ENCODE results near the gene FBLN1.

The FBLN1 gene

GRCh38 chr22:45640291-45640940 is 137.7 kb downstream of the FBLN1 start:
- Histone ChIP-seq H3K27ac (ENCODE audit: low read depth in 2 of 2, low read length in 2 of 2) (no peak overlapping the region), H3K4me3 (ENCODE audit: low read length in 2 of 2) (no peak overlapping the region), H3K4me1 (ENCODE audit: control insufficient read depth in 2 of 2, insufficient read depth in 2 of 2, low read length in 2 of 2) (peaks cover 6% of the 10 kb centered on the region in 2 donors), H3K9me3 (ENCODE audit: control insufficient read depth in 2 of 2, low read length in 2 of 2) (no peaks in the 10 kb centered on the region), H3K36me3 (ENCODE audit: control insufficient read depth in 2 of 2, insufficient read depth in 2 of 2, low read length in 2 of 2) (no peaks in the 10 kb centered on the region), H3K27me3 (ENCODE audit: control insufficient read depth in 2 of 2, insufficient read depth in 2 of 2, low read length in 2 of 2) (peaks cover 5 to 6% of the 10 kb centered on the region in 2 donors), H3K9ac (ENCODE audit: low read depth in 1 of 2, low read length in 2 of 2) (no peak overlapping the region)

DNA sequence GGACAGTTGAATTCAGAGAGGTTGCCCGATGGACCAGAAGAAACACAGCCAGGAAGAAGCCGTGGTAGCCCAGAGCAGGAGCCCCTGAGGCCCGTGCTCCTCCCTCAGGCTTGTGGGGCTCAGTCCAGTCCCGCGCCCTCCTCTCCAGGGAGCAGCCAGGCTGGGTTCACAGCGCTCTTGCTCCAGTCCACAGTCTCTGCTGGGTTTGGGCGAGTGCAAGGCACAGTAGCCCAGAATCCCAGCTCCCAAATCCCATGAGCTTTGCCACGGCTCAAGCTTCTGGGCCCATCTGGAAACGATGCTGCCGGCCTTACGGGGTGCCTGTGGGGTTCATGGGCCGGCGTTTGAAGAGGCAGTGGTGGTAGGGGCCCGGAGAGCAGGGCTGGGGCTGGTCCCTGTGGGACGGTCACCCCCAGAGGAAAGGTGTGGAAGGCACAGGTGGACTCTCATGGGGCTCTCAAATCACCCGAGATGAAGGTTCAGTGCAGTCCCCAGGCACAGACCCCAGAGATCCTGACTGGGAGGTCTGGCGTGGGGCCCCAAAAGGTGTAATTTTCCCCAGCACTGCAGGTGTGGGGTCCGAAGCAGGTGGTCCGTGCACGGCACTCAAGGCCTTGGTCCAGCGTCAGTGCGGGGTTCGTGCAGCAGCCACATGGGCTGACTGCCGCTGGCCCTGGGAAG is 138.4 kb downstream of the FBLN1 start:
- Histone ChIP-seq H3K4me3 (ENCODE audit: low read length in 2 of 2) (no peak overlapping the region), H3K9ac (ENCODE audit: low read depth in 1 of 2, low read length in 2 of 2) (no peak overlapping the region), H3K27me3 (ENCODE audit: control insufficient read depth in 2 of 2, insufficient read depth in 2 of 2, low read length in 2 of 2) (peaks cover 7 to 8% of the 10 kb centered on the region in 2 donors), H3K36me3 (ENCODE audit: control insufficient read depth in 2 of 2, insufficient read depth in 2 of 2, low read length in 2 of 2) (no peaks in the 10 kb centered on the region), H3K4me1 (ENCODE audit: control insufficient read depth in 2 of 2, insufficient read depth in 2 of 2, low read length in 2 of 2) (peaks cover 6 to 8% of the 10 kb centered on the region in 2 donors), H3K9me3 (ENCODE audit: control insufficient read depth in 2 of 2, low read length in 2 of 2) (no peaks in the 10 kb centered on the region), H3K27ac (ENCODE audit: low read depth in 2 of 2, low read length in 2 of 2) (no peak overlapping the region)

- Histone ChIP-seq H3K9me3 (ENCODE audit: control insufficient read depth in 2 of 2, low read length in 2 of 2) (no peaks in the 10 kb centered on the region), H3K4me1 (ENCODE audit: control insufficient read depth in 2 of 2, insufficient read depth in 2 of 2, low read length in 2 of 2) (peaks cover 6 to 8% of the 10 kb centered on the region in 2 donors), H3K4me3 (ENCODE audit: low read length in 2 of 2) (no peak overlapping the region), H3K27me3 (ENCODE audit: control insufficient read depth in 2 of 2, insufficient read depth in 2 of 2, low read length in 2 of 2) (peaks cover 7 to 9% of the 10 kb centered on the region in 2 donors), H3K27ac (ENCODE audit: low read depth in 2 of 2, low read length in 2 of 2) (no peak overlapping the region), H3K9ac (ENCODE audit: low read depth in 1 of 2, low read length in 2 of 2) (no peak overlapping the region), H3K36me3 (ENCODE audit: control insufficient read depth in 2 of 2, insufficient read depth in 2 of 2, low read length in 2 of 2) (no peaks in the 10 kb centered on the region)
Observed at GRCh38 chr22:45642986-45643385, 140.3 kb downstream of the FBLN1 start.

GRCh38 chr22:45644714-45645113 is 142.0 kb downstream of the FBLN1 start:
- H3K4me3 ChIP-seq (ENCODE audit: low read length in 2 of 2), result no peak overlapping the region
- H3K27me3 ChIP-seq (ENCODE audit: control insufficient read depth in 2 of 2, insufficient read depth in 2 of 2, low read length in 2 of 2), result peaks cover 7 to 9% of the 10 kb centered on the region in 2 donors
- no peaks in the 10 kb centered on the region for H3K9me3 ChIP-seq (ENCODE audit: control insufficient read depth in 2 of 2, low read length in 2 of 2)
- H3K4me1 ChIP-seq (ENCODE audit: control insufficient read depth in 2 of 2, insufficient read depth in 2 of 2, low read length in 2 of 2), result peaks cover 0 to 2% of the 10 kb centered on the region in 2 donors
- no peak overlapping the region for H3K27ac ChIP-seq (ENCODE audit: low read depth in 2 of 2, low read length in 2 of 2)
- no peaks in the 10 kb centered on the region for H3K36me3 ChIP-seq (ENCODE audit: control insufficient read depth in 2 of 2, insufficient read depth in 2 of 2, low read length in 2 of 2)
- H3K9ac ChIP-seq (ENCODE audit: low read depth in 1 of 2, low read length in 2 of 2), result no peak overlapping the region

- H3K9ac ChIP-seq (ENCODE audit: low read depth in 1 of 2, low read length in 2 of 2), result no peak overlapping the region
Observed at GRCh38 chr22:45645150-45645525, 142.5 kb downstream of the FBLN1 start.

GRCh38 chr22:45645526-45646414 is 143.1 kb downstream of the FBLN1 start:
- Histone ChIP-seq H3K9ac (ENCODE audit: low read depth in 1 of 2, low read length in 2 of 2) (no peak overlapping the region), H3K27ac (ENCODE audit: low read depth in 2 of 2, low read length in 2 of 2) (no peak overlapping the region), H3K9me3 (ENCODE audit: control insufficient read depth in 2 of 2, low read length in 2 of 2) (no peaks in the 10 kb centered on the region), H3K4me3 (ENCODE audit: low read length in 2 of 2) (no peak overlapping the region), H3K36me3 (ENCODE audit: control insufficient read depth in 2 of 2, insufficient read depth in 2 of 2, low read length in 2 of 2) (no peaks in the 10 kb centered on the region), H3K4me1 (ENCODE audit: control insufficient read depth in 2 of 2, insufficient read depth in 2 of 2, low read length in 2 of 2) (peaks cover 0 to 2% of the 10 kb centered on the region in 2 donors), H3K27me3 (ENCODE audit: control insufficient read depth in 2 of 2, insufficient read depth in 2 of 2, low read length in 2 of 2) (peaks cover 7 to 9% of the 10 kb centered on the region in 2 donors)

More at GRCh38 chr22:45645150-45645525, 142.5 kb downstream of the FBLN1 start:
- Histone ChIP-seq H3K27ac (ENCODE audit: low read depth in 2 of 2, low read length in 2 of 2) (no peak overlapping the region), H3K36me3 (ENCODE audit: control insufficient read depth in 2 of 2, insufficient read depth in 2 of 2, low read length in 2 of 2) (no peaks in the 10 kb centered on the region), H3K4me3 (ENCODE audit: low read length in 2 of 2) (no peak overlapping the region), H3K9me3 (ENCODE audit: control insufficient read depth in 2 of 2, low read length in 2 of 2) (no peaks in the 10 kb centered on the region), H3K4me1 (ENCODE audit: control insufficient read depth in 2 of 2, insufficient read depth in 2 of 2, low read length in 2 of 2) (peaks cover 0 to 2% of the 10 kb centered on the region in 2 donors), H3K27me3 (ENCODE audit: control insufficient read depth in 2 of 2, insufficient read depth in 2 of 2, low read length in 2 of 2) (peaks cover 7 to 9% of the 10 kb centered on the region in 2 donors)

DNA sequence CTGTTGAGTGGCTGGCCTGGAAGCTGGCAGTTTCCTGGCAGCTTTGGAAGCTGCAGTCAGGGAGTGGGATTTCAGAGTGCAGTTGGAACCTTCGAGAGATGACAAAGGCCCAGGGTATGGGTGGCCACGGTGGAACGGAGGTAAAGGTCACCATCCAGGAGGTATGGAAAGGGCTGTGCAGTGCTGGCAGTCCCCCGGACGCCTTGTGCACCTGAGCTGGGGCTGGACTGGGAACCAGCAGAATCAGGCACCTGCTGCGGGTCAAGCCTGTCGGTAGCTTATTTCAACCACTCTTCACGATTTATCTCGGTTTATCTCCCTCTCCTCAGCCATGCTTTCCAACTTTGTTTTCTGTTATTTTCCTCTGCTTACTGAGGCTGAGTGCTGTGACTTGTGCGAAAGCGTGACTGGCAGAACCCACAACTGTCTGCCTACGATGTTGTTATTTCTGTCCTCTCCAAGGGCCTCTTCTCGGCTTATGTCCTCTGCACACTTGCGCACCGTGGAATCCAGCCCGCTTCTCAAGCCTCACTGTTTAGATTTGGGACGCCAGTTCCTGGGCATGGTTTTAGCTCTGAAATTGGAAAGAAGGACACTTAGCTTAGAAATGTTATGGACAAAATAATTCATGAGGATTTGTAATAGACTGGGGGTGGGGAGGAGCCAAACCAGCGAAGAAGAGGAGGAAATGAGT is 145.0 kb downstream of the FBLN1 start:
- H3K36me3 ChIP-seq (ENCODE audit: control insufficient read depth in 2 of 2, insufficient read depth in 2 of 2, low read length in 2 of 2), result no peaks in the 10 kb centered on the region
- H3K9me3 ChIP-seq (ENCODE audit: control insufficient read depth in 2 of 2, low read length in 2 of 2), result no peaks in the 10 kb centered on the region
- peaks cover 6 to 7% of the 10 kb centered on the region in 2 donors for H3K27me3 ChIP-seq (ENCODE audit: control insufficient read depth in 2 of 2, insufficient read depth in 2 of 2, low read length in 2 of 2)
- H3K27ac ChIP-seq (ENCODE audit: low read depth in 2 of 2, low read length in 2 of 2), result no peak overlapping the region
- no peak overlapping the region for H3K4me3 ChIP-seq (ENCODE audit: low read length in 2 of 2)
- H3K9ac ChIP-seq (ENCODE audit: low read depth in 1 of 2, low read length in 2 of 2), result no peak overlapping the region
- peaks cover 0 to 2% of the 10 kb centered on the region in 2 donors for H3K4me1 ChIP-seq (ENCODE audit: control insufficient read depth in 2 of 2, insufficient read depth in 2 of 2, low read length in 2 of 2)

GRCh38 chr22:45648301-45649117 is 145.8 kb downstream of the FBLN1 start:
- no peak overlapping the region for H3K4me3 ChIP-seq (ENCODE audit: low read length in 2 of 2)
- peaks cover 0 to 2% of the 10 kb centered on the region in 2 donors for H3K4me1 ChIP-seq (ENCODE audit: control insufficient read depth in 2 of 2, insufficient read depth in 2 of 2, low read length in 2 of 2)
- no peak overlapping the region for H3K27ac ChIP-seq (ENCODE audit: low read depth in 2 of 2, low read length in 2 of 2)
- no peaks in the 10 kb centered on the region for H3K9me3 ChIP-seq (ENCODE audit: control insufficient read depth in 2 of 2, low read length in 2 of 2)
- no peak overlapping the region for H3K9ac ChIP-seq (ENCODE audit: low read depth in 1 of 2, low read length in 2 of 2)
- no peaks in the 10 kb centered on the region for H3K36me3 ChIP-seq (ENCODE audit: control insufficient read depth in 2 of 2, insufficient read depth in 2 of 2, low read length in 2 of 2)
- H3K27me3 ChIP-seq (ENCODE audit: control insufficient read depth in 2 of 2, insufficient read depth in 2 of 2, low read length in 2 of 2), result peaks cover 6 to 7% of the 10 kb centered on the region in 2 donors

DNA sequence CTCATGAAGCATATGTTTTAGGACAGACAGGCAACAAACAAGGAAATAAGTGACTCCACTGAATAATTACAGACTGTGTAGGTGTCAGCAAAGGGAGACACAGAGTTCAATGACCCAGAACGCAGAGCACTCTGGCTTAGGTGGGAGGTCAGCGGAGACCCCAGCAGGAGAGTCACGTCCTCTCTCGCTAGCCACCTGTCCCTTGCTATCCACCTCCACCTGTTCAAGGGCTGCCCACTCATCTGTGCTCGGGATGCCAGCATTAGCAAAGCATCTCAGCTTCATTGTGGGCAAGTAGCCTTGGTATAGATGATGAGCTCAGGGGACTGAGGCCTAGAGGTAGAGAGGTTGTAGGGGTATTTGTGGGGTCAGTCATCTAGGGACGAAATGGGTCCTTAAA is 147.1 kb downstream of the FBLN1 start:
- no peak overlapping the region for H3K9ac ChIP-seq (ENCODE audit: low read depth in 1 of 2, low read length in 2 of 2)
- no peak overlapping the region for H3K4me3 ChIP-seq (ENCODE audit: low read length in 2 of 2)
- peaks cover 6 to 7% of the 10 kb centered on the region in 2 donors for H3K27me3 ChIP-seq (ENCODE audit: control insufficient read depth in 2 of 2, insufficient read depth in 2 of 2, low read length in 2 of 2)
- H3K4me1 ChIP-seq (ENCODE audit: control insufficient read depth in 2 of 2, insufficient read depth in 2 of 2, low read length in 2 of 2), result peaks cover 0 to 2% of the 10 kb centered on the region in 2 donors
- no peaks in the 10 kb centered on the region for H3K36me3 ChIP-seq (ENCODE audit: control insufficient read depth in 2 of 2, insufficient read depth in 2 of 2, low read length in 2 of 2)
- H3K27ac ChIP-seq (ENCODE audit: low read depth in 2 of 2, low read length in 2 of 2), result no peak overlapping the region
- H3K9me3 ChIP-seq (ENCODE audit: control insufficient read depth in 2 of 2, low read length in 2 of 2), result no peaks in the 10 kb centered on the region

All from mucosa of rectum (tissue), 2 donors.